Fibroblast of lung (primary cell): ENCODE data around the gene LILRA1. TPM values are rescaled to one million over a fixed set of nuclear protein-coding genes. Genes with fewer than 3 reads are reported as not detected.
"Not testable (repeated sequence)": the region's sequence is repeated elsewhere in the genome, so short reads cannot be mapped to it uniquely, and the experiment has no call there.

Source experiments
- DNase-seq, 2 donors: peaks; one replicate each; pipeline versions ENCODE4 v3.0.0 to v3.0.0-alpha.2; 2010; ENCODE audit warnings: low read depth in 2 of 2
- H2AFZ ChIP-seq: 2 replicates; pipeline ENCODE4 v1.5.1; 2012; ENCODE audit warnings: low read length, control low read depth, inconsistent platforms
- H3K27ac ChIP-seq: 2 replicates; pipeline ENCODE4 v1.5.1; 2011; ENCODE audit warnings: low read length, control low read depth; ENCODE audit not compliant: insufficient read depth
- H3K27me3 ChIP-seq: 2 replicates; pipeline ENCODE4 v1.5.1; 2011; ENCODE audit warnings: mild to moderate bottlenecking, low read length; ENCODE audit not compliant: control insufficient read depth, insufficient read depth
- H3K36me3 ChIP-seq: 2 replicates; pipeline ENCODE4 v1.5.1; 2011; ENCODE audit warnings: low read length; ENCODE audit not compliant: control insufficient read depth, insufficient read depth
- H3K4me1 ChIP-seq: 2 replicates; pipeline ENCODE4 v1.5.1; 2011; ENCODE audit warnings: low read length; ENCODE audit not compliant: control insufficient read depth, insufficient read depth; ENCODE audit errors: extremely low read depth
- H3K4me2 ChIP-seq: 2 replicates; pipeline ENCODE4 v1.5.1; 2011; ENCODE audit warnings: low read length, control low read depth; ENCODE audit not compliant: insufficient read depth; ENCODE audit errors: extremely low read depth
- H3K4me3 ChIP-seq, 4 experiments: fragments of 200-600 bp in 1 of 4; sonication (generic) in 1 of 4; replicated peaks in 1 of 4; 2 replicates each; pipeline ENCODE4 v1.5.1; 2011 to 2016; ENCODE audit warnings: low read length in 4 of 4, low read depth in 3 of 4, mild to moderate bottlenecking in 3 of 4, control low read depth in 2 of 4, inconsistent platforms in 1 of 4, mixed read lengths in 1 of 4; ENCODE audit not compliant: insufficient read depth in 1 of 4; ENCODE audit errors: control extremely low read depth in 1 of 4
- H3K79me2 ChIP-seq: 2 replicates; pipeline ENCODE4 v1.5.1; 2012; ENCODE audit warnings: mild to moderate bottlenecking, low read length, inconsistent platforms; ENCODE audit not compliant: control insufficient read depth, insufficient read depth
- H3K9ac ChIP-seq: 2 replicates; pipeline ENCODE4 v1.5.1; 2011; ENCODE audit warnings: mild to moderate bottlenecking, low read length, control low read depth; ENCODE audit not compliant: insufficient read depth
- H3K9me3 ChIP-seq: 2 replicates; pipeline ENCODE4 v1.5.1; 2012; ENCODE audit warnings: low read depth, low read length; ENCODE audit not compliant: control insufficient read depth, insufficient read depth
- H4K20me1 ChIP-seq: 2 replicates; pipeline ENCODE4 v1.5.1; 2011; ENCODE audit warnings: low read length; ENCODE audit not compliant: control insufficient read depth, insufficient read depth; ENCODE audit errors: extremely low read depth
- EZH2 ChIP-seq: IDR thresholded peaks from 2 replicates; pipeline ENCODE4 v1.5.1; 2012; ENCODE audit warnings: low read length, control low read depth, mild to moderate bottlenecking; ENCODE audit errors: missing control alignments
- polyA plus RNA-seq, 2 donors: library from polyadenylated mRNA; depleted of rRNA in 1 of 2; stranded (reverse) in 1 of 2; unstranded in 1 of 2; fragments of >200 nt; gene quantifications; 2 replicates each; pipeline ENCODE4 v1.2.1, GENCODE V29; 2011 to 2012; ENCODE audit warnings: missing spikeins in 1 of 2
- total RNA-seq: library from RNA; depleted of rRNA; stranded (reverse); fragments of >200 nt; gene quantifications from 2 replicates; pipeline ENCODE4 v1.2.1, GENCODE V29; 2014
- TF ChIP-seq, protein P1 (sequence below), 2 donors: IDR thresholded peaks in 1 of 2; conservative IDR thresholded peaks in 1 of 2; 1 replicate in 1 of 2; 2 replicates in 1 of 2; pipeline ENCODE4 v1.5.1; 2011 to 2012; ENCODE audit warnings: low read length in 2 of 2, control low read depth in 1 of 2, inconsistent platforms in 1 of 2, low read depth in 1 of 2, mild to moderate bottlenecking in 1 of 2

The LILRA1 gene
- total and polyA plus RNA-seq, 2 donors (not counting 1 experiment from before 2014, with no cell fraction given): not detected

GRCh38 chr19:54570316-54570715 is 23.1 kb upstream of the LILRA1 start:
- Histone ChIP-seq H3K4me1 (no peaks in the 10 kb centered on the region), H3K27ac (no peak overlapping the region), H3K36me3 (no peaks in the 10 kb centered on the region), H3K4me2 (no peak overlapping the region), H2AFZ (no peak overlapping the region), H3K9ac (no peak overlapping the region), H3K79me2 (no peaks in the 10 kb centered on the region), H4K20me1 (no peaks in the 10 kb centered on the region), H3K4me3 (no peak overlapping the region), H3K9me3 (no peaks in the 10 kb centered on the region), H3K27me3 (no peaks in the 10 kb centered on the region)
- DNase-seq: no peak
- TF ChIP-seq, protein P1, sequence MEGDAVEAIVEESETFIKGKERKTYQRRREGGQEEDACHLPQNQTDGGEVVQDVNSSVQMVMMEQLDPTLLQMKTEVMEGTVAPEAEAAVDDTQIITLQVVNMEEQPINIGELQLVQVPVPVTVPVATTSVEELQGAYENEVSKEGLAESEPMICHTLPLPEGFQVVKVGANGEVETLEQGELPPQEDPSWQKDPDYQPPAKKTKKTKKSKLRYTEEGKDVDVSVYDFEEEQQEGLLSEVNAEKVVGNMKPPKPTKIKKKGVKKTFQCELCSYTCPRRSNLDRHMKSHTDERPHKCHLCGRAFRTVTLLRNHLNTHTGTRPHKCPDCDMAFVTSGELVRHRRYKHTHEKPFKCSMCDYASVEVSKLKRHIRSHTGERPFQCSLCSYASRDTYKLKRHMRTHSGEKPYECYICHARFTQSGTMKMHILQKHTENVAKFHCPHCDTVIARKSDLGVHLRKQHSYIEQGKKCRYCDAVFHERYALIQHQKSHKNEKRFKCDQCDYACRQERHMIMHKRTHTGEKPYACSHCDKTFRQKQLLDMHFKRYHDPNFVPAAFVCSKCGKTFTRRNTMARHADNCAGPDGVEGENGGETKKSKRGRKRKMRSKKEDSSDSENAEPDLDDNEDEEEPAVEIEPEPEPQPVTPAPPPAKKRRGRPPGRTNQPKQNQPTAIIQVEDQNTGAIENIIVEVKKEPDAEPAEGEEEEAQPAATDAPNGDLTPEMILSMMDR (conservative IDR thresholded peaks at IDR 0.05 in 1 of 2, IDR thresholded peaks at IDR 0.05 in 1 of 2; ENCODE audit: low read depth in 1 of 2, low read length in 2 of 2): no peak
- no peak for TF ChIP-seq EZH2

GRCh38 chr19:54571715-54572615 is 21.5 kb upstream of the LILRA1 start:
- not testable (repeated sequence) for H3K27me3 ChIP-seq, H3K36me3 ChIP-seq, H3K27ac ChIP-seq, H3K9ac ChIP-seq, H4K20me1 ChIP-seq, H3K9me3 ChIP-seq, H3K4me2 ChIP-seq, H2AFZ ChIP-seq, H3K79me2 ChIP-seq, DNase-seq, H3K4me3 ChIP-seq, H3K4me1 ChIP-seq

DNA sequence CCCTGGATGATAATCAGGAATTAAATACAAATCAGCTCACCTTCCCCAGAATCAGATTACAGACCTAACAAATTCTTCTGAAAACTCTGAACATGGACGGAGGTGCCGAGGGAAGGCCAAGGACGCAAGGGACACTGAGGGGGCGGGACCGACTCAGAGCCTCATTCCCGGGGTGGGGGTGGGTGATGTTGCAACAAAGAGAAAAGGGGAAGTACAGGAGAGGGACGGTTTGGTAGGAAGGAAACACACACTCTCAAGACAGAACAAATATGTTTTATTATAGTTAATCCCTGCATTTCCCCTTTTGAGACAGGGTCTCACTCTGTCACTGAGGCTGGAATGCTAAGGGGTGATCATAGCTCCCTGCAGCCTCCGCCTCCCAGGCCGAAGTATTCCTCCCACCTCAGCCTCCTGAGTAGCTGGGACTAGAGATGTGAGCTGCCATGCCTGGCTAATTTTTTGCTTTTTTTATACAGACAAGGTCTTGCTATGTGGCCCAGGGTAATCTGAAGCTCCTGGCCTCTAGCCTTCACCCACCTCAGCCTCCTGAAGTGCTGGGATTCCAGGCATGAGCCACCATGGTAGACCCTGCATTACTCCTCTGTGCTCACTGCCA is 20.6 kb upstream of the LILRA1 start:
- Histone ChIP-seq H3K4me1 (no peaks in the 10 kb centered on the region), H3K27ac (no peak overlapping the region), H3K27me3 (no peaks in the 10 kb centered on the region), H3K4me3 (no peak overlapping the region), H3K36me3 (no peaks in the 10 kb centered on the region), H3K79me2 (no peaks in the 10 kb centered on the region), H3K9me3 (no peaks in the 10 kb centered on the region), H3K9ac (no peak overlapping the region), H4K20me1 (no peaks in the 10 kb centered on the region), H3K4me2 (no peak overlapping the region), H2AFZ (no peak overlapping the region)
- TF ChIP-seq EZH2: no peak
- TF ChIP-seq, protein P1 (conservative IDR thresholded peaks at IDR 0.05 in 1 of 2, IDR thresholded peaks at IDR 0.05 in 1 of 2; ENCODE audit: low read depth in 1 of 2, low read length in 2 of 2): no peak
- no peak for DNase-seq
